Activated T-cell treated with anti-CD3 and anti-CD28 coated beads for 4 hours (primary cell): Measurements from ENCODE around the gene EPHA6.
"Not testable (repeated sequence)": the region's sequence is repeated elsewhere in the genome, so short reads cannot be mapped to it uniquely, and the experiment has no call there.

Experiments used
- DNase-seq: peaks from one replicate; pipeline ENCODE4 v3.0.0-alpha.2; 2020

EPHA6 gene

DNA sequence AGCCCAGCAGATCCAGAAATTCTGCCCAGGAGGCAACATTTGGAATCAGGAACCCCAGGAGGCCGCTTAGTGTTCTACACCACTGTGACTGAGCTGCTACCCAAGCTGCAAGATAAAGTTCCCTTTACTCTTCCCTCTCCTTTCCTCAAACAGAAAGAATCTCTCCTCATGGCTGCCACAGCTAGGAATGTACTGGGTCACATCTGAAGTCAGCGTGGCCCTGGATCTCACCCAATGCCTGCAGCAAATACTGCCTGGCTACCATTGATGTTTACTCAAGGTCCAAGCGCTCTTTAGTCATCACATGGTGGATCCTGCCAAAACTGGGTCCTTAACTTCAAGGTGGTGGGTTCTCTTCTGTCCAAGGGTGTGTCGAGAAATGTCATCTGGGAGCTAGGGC is 382.7 kb downstream of the EPHA6 start:
- DNase-seq, result no peak

DNA sequence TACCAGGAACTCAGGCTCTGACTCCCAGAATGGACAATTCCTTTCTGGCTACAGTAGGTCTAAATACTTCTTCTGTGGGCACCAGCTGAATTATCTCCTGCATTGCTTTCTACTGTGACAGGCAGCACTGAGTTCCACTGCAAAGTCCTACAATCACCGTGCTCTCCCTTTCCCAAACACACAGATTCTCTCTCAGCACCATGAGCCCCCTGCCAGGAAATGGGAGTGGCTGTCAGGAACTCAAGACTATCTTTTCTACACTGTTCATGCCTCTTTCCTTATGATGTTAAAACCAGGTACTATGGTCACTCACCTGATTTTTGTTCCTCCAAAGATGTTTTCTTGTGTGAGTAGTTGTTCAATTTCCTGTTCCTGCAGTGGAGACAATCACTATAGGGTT is 383.4 kb downstream of the EPHA6 start:
- DNase-seq, result no peak

DNA sequence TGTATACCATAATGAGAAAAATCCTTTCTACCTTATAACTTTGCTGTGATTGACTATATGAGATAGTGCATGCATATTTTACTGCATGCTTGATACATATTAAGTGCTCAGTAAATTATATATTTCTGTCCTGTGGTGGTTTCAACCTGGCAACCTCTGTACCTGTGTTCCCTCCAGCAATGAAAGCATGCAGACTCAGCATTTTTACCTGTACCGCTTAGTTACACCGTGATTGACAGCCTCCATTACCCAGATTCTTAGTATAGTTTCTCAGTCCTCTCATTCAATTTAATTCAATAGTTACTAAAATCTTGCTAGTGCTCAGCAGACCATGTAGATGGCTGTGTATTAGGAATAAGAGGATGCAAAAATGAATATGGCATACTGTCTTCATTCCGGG is 386.0 kb downstream of the EPHA6 start:
- no peak for DNase-seq

DNA sequence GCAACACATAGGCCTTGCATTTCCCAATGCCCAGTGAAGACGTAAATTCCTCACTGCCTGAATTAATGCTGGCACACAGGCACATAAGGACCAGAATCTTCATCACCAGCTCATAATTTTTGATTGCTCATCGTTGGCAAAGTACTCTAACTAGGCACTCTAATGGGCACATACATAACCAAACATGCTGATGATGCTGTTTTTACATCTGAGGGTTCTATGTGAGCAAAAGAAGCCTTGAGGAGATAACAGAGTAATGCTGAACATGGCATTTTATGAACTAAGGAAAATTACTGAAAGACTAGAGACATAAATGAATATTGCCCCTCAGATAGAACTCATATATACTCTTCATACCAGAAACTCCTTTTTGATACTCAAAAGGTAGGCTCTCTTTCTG is 387.4 kb downstream of the EPHA6 start:
- DNase-seq, result no peak

DNA sequence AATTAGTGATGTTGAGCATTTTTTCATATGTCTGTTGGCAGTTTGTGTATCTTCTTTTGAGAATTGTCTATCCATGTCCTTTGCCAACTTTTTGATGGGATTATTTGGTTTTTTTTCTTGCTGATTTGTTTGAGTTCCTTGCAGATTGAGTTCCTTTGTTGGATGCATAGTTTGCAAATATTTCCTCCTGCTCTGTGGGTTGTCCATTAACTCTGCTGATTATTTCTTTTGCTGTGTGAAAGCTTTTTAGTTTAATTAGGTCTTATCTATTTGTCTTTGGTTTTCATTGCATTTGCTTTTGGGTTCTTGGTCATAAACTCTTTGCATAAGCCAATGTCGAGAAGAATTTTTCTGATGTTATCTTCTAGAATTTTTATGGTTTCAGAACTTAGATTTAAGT is 414.6 kb downstream of the EPHA6 start:
- no peak for DNase-seq

DNA sequence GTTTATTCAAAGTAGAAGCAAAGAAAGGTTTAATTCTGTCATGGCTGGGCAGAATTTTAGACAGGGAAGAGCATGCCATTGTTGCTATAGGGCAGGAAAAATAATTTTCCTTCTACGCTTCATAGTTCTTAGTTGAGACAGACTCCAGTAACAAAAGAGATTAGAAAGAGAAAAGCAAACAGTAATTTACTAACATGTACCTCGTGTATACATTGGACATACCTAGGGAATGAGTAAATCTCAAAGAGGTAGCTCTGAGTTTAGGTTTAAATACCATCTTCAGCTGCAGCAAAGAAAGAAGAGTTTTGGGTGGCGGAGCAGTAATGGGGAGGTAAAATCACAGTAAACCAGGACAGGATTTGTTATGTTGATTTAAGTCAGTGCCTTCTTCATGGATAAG is 416.1 kb downstream of the EPHA6 start:
- no peak for DNase-seq

DNA sequence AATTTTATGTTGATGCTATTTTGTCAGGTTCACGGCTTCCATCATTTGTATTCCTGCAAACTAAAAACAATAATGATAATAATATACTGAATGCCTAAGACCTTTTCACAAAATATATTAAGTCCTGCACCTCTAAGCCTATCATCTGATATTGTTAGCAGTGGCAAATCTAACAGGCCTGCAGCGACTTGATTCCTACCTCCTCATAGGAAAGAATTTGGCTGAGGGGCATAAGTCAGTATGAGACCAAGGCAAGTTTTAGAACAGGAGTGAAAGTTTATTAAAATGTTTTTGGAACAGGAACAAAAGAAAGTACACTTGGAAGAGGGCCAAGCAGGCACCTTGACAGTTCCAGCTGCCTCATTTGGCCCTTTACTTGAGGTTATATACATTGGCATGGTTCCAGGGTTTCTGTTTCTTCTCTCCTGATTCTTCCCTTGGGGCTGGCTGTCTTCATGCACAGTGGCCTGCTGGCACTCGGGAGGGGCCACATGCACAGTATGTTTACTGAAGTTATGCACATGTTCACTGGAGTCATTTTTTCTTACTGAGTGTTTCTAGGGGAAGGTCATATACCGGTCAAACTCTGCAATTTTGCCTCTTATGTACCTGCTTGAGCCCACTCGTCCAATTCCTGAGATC is 418.1 kb downstream of the EPHA6 start:
- DNase-seq, result no peak

DNA sequence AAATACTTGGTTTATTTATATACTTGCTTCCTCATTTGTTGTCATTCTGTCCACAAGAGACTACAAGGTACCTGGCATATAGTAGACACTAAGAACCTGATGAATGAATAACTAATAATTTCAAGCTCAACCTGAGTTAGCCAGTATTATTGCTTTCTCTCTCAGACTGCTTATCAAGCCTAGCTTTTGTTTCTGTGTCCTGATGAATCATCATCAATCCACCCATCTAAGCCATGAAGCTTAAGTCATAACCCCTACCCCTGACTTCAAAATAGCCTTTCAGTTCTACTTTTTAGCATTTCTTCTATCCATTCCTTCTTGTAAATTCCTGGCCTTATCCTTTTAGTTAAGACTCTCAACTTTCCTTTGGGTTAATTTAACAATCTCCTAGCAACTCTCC is 420.8 kb downstream of the EPHA6 start:
- no peak for DNase-seq

DNA sequence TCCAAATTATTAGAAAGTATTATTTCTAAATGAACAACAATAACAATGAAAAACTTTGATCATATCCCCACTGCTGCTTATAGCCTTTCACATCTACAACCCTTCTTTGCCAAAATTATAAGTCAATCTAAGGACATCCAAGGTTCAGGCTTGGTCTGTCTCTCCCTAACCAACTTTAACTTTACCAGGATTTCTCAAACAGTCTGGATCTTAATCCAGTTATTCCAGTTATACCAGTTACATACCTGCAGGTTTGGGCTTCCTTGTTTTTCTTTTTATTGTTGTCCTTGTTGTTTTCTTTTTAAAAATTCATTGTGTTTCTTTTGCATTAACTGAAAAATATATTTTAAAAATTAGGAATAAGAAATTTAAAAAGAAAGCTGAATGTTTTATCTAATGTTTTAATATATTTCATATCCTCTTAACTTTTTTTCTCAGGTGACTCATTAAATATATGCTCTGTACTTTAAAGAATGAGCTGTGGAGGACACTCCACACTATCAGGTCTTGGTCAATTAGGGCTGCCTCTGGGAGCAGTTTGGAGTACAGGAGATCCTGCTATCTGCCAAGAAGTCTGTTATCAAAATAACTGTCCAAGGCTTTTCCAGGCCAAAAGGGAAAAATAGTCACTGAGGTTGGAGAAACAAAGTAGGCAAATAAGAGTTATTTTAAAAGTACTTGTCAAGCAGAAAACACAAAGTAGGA is 421.4 kb downstream of the EPHA6 start:
- DNase-seq, result no peak

DNA sequence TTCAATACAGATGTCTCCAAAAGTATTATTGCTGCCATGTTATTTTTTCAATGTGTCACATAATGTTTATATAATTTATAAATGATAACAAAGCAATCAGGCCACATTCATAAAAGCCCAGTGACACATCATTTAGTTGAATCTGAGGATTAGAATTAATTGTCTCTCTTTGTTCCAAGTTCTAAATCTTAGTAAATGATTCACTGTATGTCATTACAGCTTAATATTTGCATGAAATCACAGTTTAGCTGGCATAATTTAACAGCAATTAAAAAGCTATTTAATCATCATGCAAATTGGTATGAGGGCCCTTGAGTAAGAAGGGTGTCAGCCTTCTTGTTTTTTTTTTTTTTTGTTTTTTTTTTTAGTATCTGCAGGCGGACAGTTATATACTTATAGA is 427.0 kb downstream of the EPHA6 start:
- no peak for DNase-seq

DNA sequence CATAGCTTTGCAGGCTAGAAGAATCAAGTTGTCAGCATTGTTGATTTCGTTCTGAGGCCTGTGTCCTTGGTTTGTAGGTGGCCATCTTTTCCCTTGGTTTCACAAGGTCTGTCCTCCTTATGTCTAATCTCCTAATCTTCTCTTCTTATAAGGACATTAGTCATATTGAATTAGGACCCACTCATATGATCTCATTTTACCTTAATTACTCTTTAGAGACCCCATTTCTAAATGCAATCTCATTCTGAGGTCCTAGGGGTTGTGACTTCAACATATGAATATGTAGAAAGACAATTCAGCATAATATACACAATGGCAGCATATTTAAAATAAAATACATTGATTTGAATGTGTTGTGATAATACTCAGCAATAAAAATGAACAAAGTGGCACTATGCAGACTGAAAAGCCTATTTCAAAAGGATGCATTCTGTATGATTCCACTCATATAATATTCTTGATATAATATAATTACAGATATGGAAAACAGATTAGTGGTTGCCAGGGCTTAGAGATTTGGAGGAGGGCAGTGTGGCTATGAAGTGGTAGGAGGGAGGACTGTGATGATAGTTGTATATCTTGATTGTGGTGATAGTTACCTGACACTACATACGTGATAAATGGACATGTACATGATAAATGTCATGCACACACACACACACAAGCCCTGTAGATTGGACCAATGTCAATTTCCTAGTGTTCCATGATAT is 431.0 kb downstream of the EPHA6 start:
- DNase-seq, result no peak

DNA sequence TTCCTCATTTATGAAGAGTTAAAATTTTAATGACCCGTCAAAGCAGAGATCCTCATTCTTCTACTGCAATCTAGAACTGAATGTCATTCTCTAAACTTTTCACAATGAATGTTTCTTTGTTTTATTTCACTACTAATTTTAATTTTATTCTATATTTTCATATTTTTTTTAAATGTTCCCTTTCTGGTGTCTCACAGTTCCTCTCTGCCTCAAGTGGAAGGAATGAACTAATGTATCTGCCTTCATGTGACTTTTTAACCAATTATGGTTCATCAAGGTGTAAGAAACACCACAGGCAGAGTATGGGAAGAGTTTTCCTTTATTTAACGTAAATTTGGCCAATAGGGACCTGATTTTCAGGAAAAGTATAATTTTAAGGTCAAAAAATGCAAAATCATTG is 441.7 kb downstream of the EPHA6 start:
- no peak for DNase-seq

DNA sequence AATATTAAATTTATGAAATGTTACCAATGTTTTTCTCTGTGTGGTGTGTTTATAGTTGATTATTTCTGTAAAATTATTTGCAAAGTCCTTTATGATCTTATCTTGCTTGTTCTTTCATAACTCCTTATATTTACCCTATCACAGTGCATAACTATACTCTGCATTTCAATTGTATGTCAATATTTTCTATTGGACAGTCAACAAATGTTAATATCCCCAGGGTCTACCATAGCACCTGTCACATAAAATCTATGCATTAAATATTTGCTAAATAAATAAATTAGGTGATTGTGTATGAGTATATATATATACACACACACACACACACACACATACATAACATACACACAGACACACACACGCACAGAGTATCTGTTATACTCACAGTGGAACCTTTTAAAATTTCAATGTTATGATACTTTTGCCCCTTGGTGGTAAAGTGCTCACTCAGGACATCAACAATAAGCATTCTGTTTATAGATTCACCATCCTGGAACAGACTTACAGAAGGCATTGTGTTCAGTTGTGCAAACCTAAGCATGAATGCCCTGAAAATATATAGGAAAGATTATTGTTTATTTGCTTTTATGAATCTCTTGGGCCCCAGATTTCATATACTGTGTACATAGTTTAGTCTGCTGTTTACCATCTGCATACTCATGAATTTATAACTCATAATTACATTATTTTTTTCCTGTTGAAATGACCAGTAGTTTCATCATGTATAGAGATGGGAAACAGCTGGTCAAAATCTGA is 443.7 kb downstream of the EPHA6 start:
- DNase-seq, result no peak

DNA sequence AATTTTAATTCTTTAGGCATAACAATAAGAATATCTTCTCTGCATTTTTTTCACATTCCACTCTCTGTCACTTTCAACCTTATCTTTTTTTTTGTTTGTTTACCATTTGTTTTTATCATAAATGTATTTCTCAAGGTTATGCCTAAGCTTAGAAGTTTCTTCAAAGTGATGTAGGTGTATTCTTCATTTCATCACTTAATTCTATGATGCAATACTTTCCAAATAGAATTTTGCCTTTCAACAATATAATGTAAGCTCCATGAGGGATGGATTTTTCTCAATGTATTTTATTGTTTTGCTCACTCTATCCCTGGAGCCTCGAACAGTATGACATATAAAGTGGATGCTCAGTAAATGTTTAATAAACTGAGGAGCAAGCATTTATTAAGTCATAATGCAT is 444.9 kb downstream of the EPHA6 start:
- no peak for DNase-seq

DNA sequence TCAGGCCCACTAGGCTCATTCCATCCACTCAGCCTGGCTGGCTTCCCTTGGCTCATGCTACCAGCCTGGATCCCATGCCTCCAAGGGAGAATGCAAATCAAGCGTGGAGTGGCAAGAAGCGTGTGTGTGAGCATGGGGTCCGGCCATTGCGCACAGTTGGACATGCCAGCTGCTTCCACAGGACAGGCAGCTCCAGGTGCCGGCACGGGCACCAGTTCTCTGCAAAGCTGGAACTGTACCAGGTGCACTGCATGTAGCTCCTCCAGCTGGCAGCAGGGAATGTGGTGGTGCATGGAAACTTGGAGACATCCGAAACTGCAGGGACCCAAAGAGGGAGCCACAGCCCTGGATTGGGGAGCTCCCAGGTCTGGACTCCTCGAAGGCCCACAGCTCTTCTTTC is 449.8 kb downstream of the EPHA6 start:
- no peak for DNase-seq

DNA sequence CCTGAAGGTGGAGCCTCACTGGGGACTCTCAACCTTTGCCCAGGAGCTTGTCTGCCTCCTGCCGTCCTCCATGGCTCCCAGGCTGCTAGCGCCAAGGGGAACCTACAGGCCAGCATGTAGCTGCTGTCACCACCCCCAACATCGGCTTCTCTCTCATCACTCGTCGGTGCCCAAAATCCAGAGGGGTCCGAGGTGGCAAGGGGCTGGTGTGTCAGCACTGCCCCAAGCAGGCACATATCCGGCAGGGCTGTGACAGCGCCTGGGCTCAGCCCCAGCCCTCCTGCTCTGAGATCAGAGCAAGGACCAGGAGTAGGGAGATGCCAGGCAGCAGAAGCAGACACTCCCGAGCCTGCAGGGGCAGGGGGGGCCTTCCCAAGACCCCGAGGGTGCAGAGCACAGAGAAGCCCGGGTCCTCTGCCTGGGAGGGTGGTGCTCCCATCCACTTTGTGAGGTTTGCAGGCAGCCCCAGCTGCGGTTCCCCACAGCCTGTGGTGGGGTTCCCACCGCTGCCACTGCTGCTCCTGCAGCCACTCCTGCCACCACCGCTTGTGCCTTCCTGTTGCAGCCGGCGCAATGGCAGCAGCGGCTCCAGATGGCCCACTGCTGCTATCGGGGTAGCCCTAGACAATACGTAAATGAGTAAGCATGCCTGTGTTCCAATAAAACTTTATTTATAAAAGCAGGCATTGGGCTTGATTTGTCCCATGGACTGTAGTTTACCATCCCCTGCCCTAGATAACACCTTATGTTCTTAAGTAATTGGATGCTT is 451.0 kb downstream of the EPHA6 start:
- DNase-seq, result no peak

DNA sequence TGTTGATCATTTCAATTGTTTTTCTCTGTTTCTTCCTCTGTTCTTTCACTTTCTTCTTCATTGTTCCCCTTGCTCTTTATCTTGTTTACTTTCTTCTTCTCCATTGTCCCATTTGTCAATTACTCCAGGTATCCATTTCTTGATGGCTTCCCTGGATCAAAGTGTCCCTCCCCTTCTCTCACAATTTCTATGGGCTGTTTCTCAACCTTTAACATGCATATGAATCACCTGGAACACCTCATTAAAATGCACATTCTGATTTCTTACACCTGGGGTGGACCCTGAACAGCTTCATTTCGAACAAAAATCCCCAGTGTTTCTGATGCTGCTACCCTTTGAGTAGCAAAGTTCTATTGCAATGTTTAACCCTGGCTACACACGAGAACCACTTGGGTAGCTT is 454.8 kb downstream of the EPHA6 start:
- DNase-seq, result no peak

DNA sequence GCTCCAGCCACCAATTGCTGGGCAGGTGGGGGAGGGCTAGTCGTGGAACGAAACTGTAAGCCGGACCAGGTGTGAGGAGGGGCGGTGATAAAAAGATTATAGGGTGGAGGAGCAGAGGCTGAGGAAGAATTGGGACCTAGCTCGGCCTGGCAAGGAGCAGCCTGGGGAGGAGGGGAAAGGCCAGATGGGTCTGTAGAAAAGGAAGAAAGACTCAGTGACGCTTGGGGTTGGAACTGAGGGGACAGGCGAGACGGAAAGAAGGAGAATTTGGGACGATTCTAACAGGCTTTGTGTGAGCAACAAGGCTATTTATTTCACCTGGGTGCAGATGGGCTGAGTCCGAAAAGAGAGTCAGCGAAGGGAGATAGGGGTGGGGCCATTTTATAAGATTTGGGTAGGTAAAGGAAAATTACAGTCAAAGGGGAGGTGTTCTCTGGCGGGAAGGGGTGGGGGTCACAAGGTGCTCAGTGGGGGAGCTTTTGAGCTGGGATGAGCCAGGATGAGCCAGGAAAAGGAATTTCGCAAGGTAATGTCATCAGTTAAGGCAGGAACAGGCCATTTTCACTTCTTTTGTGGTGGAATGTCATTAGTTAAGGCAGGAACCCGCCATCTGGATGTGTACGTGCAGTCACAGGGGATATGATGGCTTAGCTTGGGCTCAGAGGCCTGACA is 462.6 kb downstream of the EPHA6 start:
- not testable (repeated sequence) for DNase-seq

DNA sequence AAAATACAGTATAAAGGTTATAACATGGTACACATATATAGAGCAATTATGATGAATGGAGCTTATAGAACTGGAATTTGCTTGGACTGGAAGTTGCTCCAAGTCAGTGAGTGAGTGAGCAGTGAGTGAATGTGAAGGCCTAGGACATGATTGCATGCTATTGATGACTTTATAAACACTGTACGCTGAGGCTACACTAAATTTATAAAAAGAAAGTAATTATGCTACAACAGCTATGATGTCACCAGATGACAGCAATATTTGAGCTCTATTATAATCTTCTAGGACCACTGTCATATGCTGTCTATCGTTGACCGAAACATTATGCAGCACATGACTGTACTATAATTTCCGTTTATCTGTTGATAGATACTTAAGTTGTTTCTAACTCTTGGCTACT is 463.3 kb downstream of the EPHA6 start:
- DNase-seq, result no peak

DNA sequence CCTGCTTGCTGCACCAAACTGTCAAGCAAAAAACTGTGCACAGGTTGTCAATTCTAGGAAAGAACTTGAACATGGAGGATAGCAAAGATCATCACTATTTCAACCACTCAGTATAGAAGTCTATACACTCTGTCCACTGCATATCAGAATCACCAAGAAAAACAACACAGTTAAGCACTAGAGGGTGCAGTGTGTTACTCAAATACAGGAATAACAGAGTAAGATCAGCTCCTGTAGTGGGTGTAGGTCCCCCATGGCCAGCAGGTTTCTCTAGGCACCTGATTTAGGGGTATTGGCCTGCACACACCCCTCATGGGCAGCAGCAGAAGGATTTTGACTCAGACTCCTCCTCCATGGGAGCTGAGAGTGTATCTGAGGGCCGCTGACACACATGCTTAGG is 464.1 kb downstream of the EPHA6 start:
- no peak for DNase-seq

DNA sequence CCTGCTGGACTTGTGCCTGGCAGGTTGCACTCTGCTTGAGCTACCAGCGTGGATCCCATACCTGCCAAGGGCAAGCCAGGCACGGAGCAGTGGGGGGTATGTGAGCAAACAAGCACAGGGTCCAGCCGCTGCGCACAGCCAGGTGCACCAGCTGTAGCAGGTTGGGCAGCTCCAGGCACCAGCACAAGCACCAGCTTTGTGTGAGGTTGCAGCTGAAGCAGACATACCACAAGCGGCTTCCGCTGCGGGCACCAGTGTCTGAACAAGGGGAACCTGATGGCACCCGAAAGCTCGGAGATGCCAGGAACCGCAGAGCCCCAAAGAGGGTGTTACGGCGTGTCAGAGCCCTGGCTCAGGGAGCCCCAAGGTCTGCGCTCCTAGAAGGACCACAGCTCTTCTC is 477.5 kb downstream of the EPHA6 start:
- no peak for DNase-seq

DNA sequence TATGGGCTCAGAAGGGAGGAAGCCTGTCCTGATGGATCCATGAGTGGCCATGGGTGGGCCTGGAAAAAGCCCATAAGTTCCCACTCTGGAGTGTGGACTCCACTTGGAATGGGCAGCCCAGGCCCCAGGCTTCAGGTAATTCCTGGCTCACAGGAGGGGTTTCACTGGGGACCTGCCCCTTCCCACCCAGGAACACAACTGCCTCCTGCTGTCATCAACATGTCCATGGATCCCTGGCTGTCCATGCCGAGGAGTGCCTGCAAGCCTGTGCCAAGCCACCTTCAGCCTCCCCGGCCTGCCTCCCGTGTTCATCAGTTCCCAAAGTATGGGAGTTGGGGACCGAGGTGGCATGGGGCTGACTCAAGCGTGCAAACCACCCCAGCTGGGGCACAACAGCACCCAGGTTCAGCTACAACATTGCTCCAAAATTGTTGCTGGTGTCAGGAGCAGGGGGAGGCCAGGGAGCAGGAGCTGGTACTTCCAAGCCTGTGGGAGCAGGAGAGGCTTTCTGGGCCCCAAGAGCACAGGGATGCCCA is 479.3 kb downstream of the EPHA6 start:
- no peak for DNase-seq
